Upper lobe of right lung (tissue), 1 donor: ENCODE measurements around the gene MARVELD3. TPM values are rescaled to one million over a fixed set of nuclear protein-coding genes. Genes with fewer than 3 reads are reported as not detected.

Experiments used
- ATAC-seq: fragments of 200-7000 bp; cut with Tn5 transposase; one replicate; pipeline ENCODE4 v1.9.1; 2020; ENCODE audit warnings: mild to moderate bottlenecking, moderate library complexity
- DNase-seq: peaks from one replicate; pipeline ENCODE4 v3.0.0-alpha.2; 2020
- H3K27ac ChIP-seq: fragments of 200-600 bp; one replicate; pipeline ENCODE4 v1.8.0; 2022
- H3K27me3 ChIP-seq: fragments of 200-600 bp; one replicate; pipeline ENCODE4 v1.8.0; 2022; ENCODE audit warnings: mild to moderate bottlenecking
- H3K36me3 ChIP-seq: fragments of 200-600 bp; one replicate; pipeline ENCODE4 v1.8.0; 2022
- H3K4me1 ChIP-seq: fragments of 200-600 bp; one replicate; pipeline ENCODE4 v1.8.0; 2022
- H3K4me3 ChIP-seq: fragments of 200-600 bp; one replicate; pipeline ENCODE4 v1.8.0; 2022; ENCODE audit warnings: mild to moderate bottlenecking
- H3K9me3 ChIP-seq: fragments of 200-600 bp; one replicate; pipeline ENCODE4 v1.8.0; 2022
- CTCF ChIP-seq: fragments of 200-600 bp; IDR thresholded peaks from one replicate; pipeline ENCODE4 v1.8.0; 2022; ENCODE audit warnings: antibody characterized with exemption
- intact Hi-C: fragments of 100-400 bp; cut with DNase I; formaldehyde crosslinking; loops from one replicate; pipeline ENCODE4 v1.11.0; 2022
- total RNA-seq: library from RNA; stranded (reverse); fragmentation: NEBNext Ultra II Directional; extraction: Animal tissue kit (Norgen Biotek cat#: 25700); gene quantifications from one replicate; pipeline ENCODE4 v1.2.1, GENCODE V29; 2021
- donor health status: DM: no; HTN: yes; CAD: no; lungs with severe emphysema.

The MARVELD3 gene
- total RNA-seq, 1 donor from 2014 or later, result 6.9 TPM

GRCh38 chr16:71670537-71670936 is 44.6 kb downstream of the MARVELD3 start:
- Histone ChIP-seq H3K4me1 (no peaks in the 10 kb centered on the region), H3K27ac (no peak overlapping the region), H3K27me3 (no peaks in the 10 kb centered on the region), H3K9me3 (no peaks in the 10 kb centered on the region), H3K4me3 (no peak overlapping the region), H3K36me3 (peaks cover 41% of the 10 kb centered on the region)
- no peak for ATAC-seq
- DNase-seq, result no peak
- TF ChIP-seq CTCF, result no peak
- intact Hi-C loops, result no loop called here

GRCh38 chr16:71671165-71671564 is 45.2 kb downstream of the MARVELD3 start:
- Histone ChIP-seq H3K9me3 (no peaks in the 10 kb centered on the region), H3K27ac (no peak overlapping the region), H3K4me1 (no peaks in the 10 kb centered on the region), H3K27me3 (no peaks in the 10 kb centered on the region), H3K4me3 (no peak overlapping the region), H3K36me3 (peaks cover 37% of the 10 kb centered on the region)
- intact Hi-C loops, result no loop called here
- no peak for TF ChIP-seq CTCF
- ATAC-seq (no peak), DNase-seq (no peak)

GRCh38 chr16:71672125-71672524 is 46.1 kb downstream of the MARVELD3 start:
- TF ChIP-seq CTCF, result no peak
- ATAC-seq (no peak), DNase-seq (no peak)
- intact Hi-C loops, result no loop called here
- H3K36me3 ChIP-seq, result peaks cover 32% of the 10 kb centered on the region
- no peak overlapping the region for H3K4me3 ChIP-seq
- H3K4me1 ChIP-seq, result no peaks in the 10 kb centered on the region
- H3K27me3 ChIP-seq, result no peaks in the 10 kb centered on the region
- no peak overlapping the region for H3K27ac ChIP-seq
- no peaks in the 10 kb centered on the region for H3K9me3 ChIP-seq

GRCh38 chr16:71672803-71673581 is 47.0 kb downstream of the MARVELD3 start:
- no peak for DNase-seq
- H3K9me3 ChIP-seq, result no peaks in the 10 kb centered on the region
- no peaks in the 10 kb centered on the region for H3K27me3 ChIP-seq
- no peak overlapping the region for H3K27ac ChIP-seq
- no peak for ATAC-seq
- no peak for TF ChIP-seq CTCF
- intact Hi-C loops, result no loop called here
- H3K4me3 ChIP-seq, result no peak overlapping the region
- peaks cover 31% of the 10 kb centered on the region for H3K36me3 ChIP-seq
- no peaks in the 10 kb centered on the region for H3K4me1 ChIP-seq

GRCh38 chr16:71673582-71673973 is 47.6 kb downstream of the MARVELD3 start:
- intact Hi-C loops, result no loop called here

More at GRCh38 chr16:71673582-71673973, 47.6 kb downstream of the MARVELD3 start:
- no peak for TF ChIP-seq CTCF
- DNase-seq (no peak), ATAC-seq (no peak)
- peaks cover 34% of the 10 kb centered on the region for H3K36me3 ChIP-seq
- no peak overlapping the region for H3K27ac ChIP-seq
- H3K27me3 ChIP-seq, result no peaks in the 10 kb centered on the region
- no peaks in the 10 kb centered on the region for H3K9me3 ChIP-seq
- H3K4me1 ChIP-seq, result no peaks in the 10 kb centered on the region
- H3K4me3 ChIP-seq, result no peak overlapping the region
